Neural cell (in vitro differentiated cells): Measurements from ENCODE around the gene PSEN1.

Source experiments
- SMC3 ChIP-seq: fragments of 450-650 bp; conservative IDR thresholded peaks from 2 replicates; pipeline ENCODE4 v1.6.1; 2014; ENCODE audit warnings: antibody characterized with exemption, mild to moderate bottlenecking, moderate library complexity; ENCODE audit not compliant: poor library complexity
- TAF1 ChIP-seq: IDR thresholded peaks from 2 replicates; pipeline ENCODE4 v1.6.1; 2012; ENCODE audit warnings: low read depth

- no peak for TF ChIP-seq TAF1
- TF ChIP-seq SMC3: no peak
These were observed 118.7 kb downstream of the PSEN1 start for GRCh38 chr14:73255005-73255400.
